Gastroesophageal sphincter (tissue), 4 donors: Measurements from ENCODE around the gene CDKAL1. TPM values are rescaled to one million over a fixed set of nuclear protein-coding genes. Genes with fewer than 3 reads are reported as not detected.

Source experiments
- ATAC-seq: fragments of 150-250 bp; one replicate; pipeline ENCODE4 v1.9.1; 2016; ENCODE audit warnings: mild to moderate bottlenecking, moderate library complexity
- H3K27ac ChIP-seq, 4 donors: fragments of 200-600 bp; sonication (generic) in 3 of 4; 1 replicate in 3 of 4; 2 replicates in 1 of 4; pipeline ENCODE4 v1.5.1; 2016 to 2019
- H3K27me3 ChIP-seq: fragments of 200-600 bp; sonication (generic); one replicate; pipeline ENCODE4 v1.5.1; 2019
- H3K36me3 ChIP-seq, 2 donors: fragments of 200-600 bp; sonication (generic); one replicate each; pipeline ENCODE4 v1.5.1; 2019; ENCODE audit warnings: control low read depth in 1 of 2
- H3K4me1 ChIP-seq, 3 donors: fragments of 200-600 bp; sonication (generic); 1 replicate in 2 of 3; 2 replicates in 1 of 3; pipeline ENCODE4 v1.5.1; 2016 to 2019; ENCODE audit warnings: control low read depth in 2 of 3
- H3K4me3 ChIP-seq, 2 donors: fragments of 200-600 bp; sonication (generic); one replicate each; pipeline ENCODE4 v1.5.1; 2019; ENCODE audit warnings: mild to moderate bottlenecking in 1 of 2, moderate library complexity in 1 of 2
- H3K9me3 ChIP-seq, 3 donors: fragments of 200-600 bp; sonication (generic); one replicate each; pipeline ENCODE4 v1.5.1; 2017 to 2019; ENCODE audit warnings: control low read depth in 2 of 3
- EP300 ChIP-seq: sonication (generic); formaldehyde crosslinking; IDR thresholded peaks from one replicate; pipeline ENCODE4 v1.6.1; 2017; ENCODE audit warnings: antibody characterized with exemption, mild to moderate bottlenecking
- POLR2A ChIP-seq, 2 donors: fragments of 450-650 bp; IDR thresholded peaks; one replicate each; pipeline ENCODE4 v1.6.1; 2017; ENCODE audit warnings: antibody characterized with exemption in 2 of 2, mild to moderate bottlenecking in 2 of 2, moderate library complexity in 1 of 2
- POLR2AphosphoS5 ChIP-seq: sonication (generic); formaldehyde crosslinking; IDR thresholded peaks from one replicate; pipeline ENCODE4 v1.6.1; 2017; ENCODE audit warnings: antibody characterized with exemption
- WGBS, 2 donors: methylation state at CpG; one replicate each; pipeline ENCODE4 v1.1.5; 2018; ENCODE audit warnings: low coverage in 1 of 2; 5-methylcytosine and 5-hydroxymethylcytosine counted together
- total RNA-seq, 4 donors: library from RNA; depleted of rRNA; stranded (reverse); fragments of >200 nt; gene quantifications; one replicate each; pipeline ENCODE4 v1.1.0, GENCODE V29; 2016
- TF ChIP-seq, protein P1 (sequence below), 4 experiments: fragments of 200-600 bp in 2 of 4; fragments of 450-650 bp in 2 of 4; sonication (generic) in 1 of 4; IDR thresholded peaks; one replicate each; pipeline ENCODE4 v1.5.1; 2017 to 2019; ENCODE audit warnings: antibody characterized with exemption in 4 of 4, mild to moderate bottlenecking in 2 of 4, moderate library complexity in 2 of 4

Gene CDKAL1
- total RNA-seq, 4 donors from 2014 or later = 10.9 to 17.9 (median 15.0) TPM

DNA sequence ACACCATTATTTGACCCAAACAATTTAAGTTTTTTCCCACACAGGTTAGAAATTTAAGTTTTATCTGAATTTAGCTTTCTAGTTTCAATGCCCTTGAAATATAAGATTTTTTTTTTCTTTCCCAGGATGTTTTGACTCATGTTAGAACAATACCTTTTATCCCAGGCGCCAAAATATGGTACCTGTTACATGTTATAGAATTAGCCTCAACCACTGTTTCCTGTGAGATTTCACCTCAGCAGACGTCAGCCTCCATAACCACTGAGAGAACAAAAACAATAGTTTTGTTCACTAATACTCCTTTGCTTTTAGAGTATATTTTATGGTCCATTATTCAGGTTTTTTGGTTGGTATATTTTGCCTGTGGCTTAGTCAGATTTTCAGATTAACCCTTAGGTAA lies 302.9 kb downstream of the CDKAL1 start:
- 91 to 100% methylated on average over 2 of the region's 2 CpGs for WGBS, 2 donors
- no peaks in the 10 kb centered on the region for H3K4me1 ChIP-seq
- H3K27ac ChIP-seq = no peak overlapping the region
- H3K4me3 ChIP-seq = no peak overlapping the region
- H3K9me3 ChIP-seq = no peaks in the 10 kb centered on the region
- TF ChIP-seq, protein P1, sequence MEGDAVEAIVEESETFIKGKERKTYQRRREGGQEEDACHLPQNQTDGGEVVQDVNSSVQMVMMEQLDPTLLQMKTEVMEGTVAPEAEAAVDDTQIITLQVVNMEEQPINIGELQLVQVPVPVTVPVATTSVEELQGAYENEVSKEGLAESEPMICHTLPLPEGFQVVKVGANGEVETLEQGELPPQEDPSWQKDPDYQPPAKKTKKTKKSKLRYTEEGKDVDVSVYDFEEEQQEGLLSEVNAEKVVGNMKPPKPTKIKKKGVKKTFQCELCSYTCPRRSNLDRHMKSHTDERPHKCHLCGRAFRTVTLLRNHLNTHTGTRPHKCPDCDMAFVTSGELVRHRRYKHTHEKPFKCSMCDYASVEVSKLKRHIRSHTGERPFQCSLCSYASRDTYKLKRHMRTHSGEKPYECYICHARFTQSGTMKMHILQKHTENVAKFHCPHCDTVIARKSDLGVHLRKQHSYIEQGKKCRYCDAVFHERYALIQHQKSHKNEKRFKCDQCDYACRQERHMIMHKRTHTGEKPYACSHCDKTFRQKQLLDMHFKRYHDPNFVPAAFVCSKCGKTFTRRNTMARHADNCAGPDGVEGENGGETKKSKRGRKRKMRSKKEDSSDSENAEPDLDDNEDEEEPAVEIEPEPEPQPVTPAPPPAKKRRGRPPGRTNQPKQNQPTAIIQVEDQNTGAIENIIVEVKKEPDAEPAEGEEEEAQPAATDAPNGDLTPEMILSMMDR (IDR thresholded peaks at IDR 0.05) = no peak
- no peak for TF ChIP-seq POLR2AphosphoS5
- no peak for TF ChIP-seq POLR2A (IDR thresholded peaks at IDR 0.05)
- TF ChIP-seq EP300 = no peak
- ATAC-seq = no peak
- no peaks in the 10 kb centered on the region for H3K27me3 ChIP-seq
- peaks cover 0 to 2% of the 10 kb centered on the region in 2 donors for H3K36me3 ChIP-seq

DNA sequence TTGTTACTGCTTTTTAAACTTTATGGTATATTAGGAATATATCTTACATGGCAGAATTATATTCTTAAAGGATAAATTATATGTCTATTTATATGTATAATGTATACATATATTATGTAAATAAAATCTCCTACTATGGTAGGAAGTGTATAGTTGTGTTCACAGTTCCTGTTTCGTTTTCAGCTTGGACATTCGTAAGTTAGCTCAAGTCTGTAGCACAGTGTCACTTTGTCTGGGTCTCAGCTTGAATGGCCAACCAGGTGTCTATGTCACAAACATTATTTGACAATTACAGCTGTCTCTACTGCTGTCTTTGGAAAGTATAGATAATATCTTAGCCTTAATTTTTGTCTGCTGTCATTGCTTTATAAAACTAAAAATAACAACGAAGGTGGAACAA lies 303.9 kb downstream of the CDKAL1 start:
- H3K4me1 ChIP-seq = no peaks in the 10 kb centered on the region
- 89 to 97% methylated on average over 3 of the region's 3 CpGs for WGBS, 2 donors
- peaks cover 0 to 2% of the 10 kb centered on the region in 2 donors for H3K36me3 ChIP-seq
- no peaks in the 10 kb centered on the region for H3K9me3 ChIP-seq
- H3K27me3 ChIP-seq = no peaks in the 10 kb centered on the region
- H3K4me3 ChIP-seq = no peak overlapping the region
- TF ChIP-seq EP300 (no peak), POLR2AphosphoS5 (no peak), POLR2A (IDR thresholded peaks at IDR 0.05) (no peak)
- TF ChIP-seq, protein P1 (IDR thresholded peaks at IDR 0.05) = no peak
- no peak overlapping the region for H3K27ac ChIP-seq
- no peak for ATAC-seq

- no peak for TF ChIP-seq EP300
- no peak for TF ChIP-seq POLR2AphosphoS5
- TF ChIP-seq, protein P1 (IDR thresholded peaks at IDR 0.05) = no peak
- TF ChIP-seq POLR2A (IDR thresholded peaks at IDR 0.05) = no peak
- ATAC-seq = no peak
- H3K4me3 ChIP-seq = no peak overlapping the region
- no peaks in the 10 kb centered on the region for H3K9me3 ChIP-seq
- H3K4me1 ChIP-seq = no peaks in the 10 kb centered on the region
- peaks cover 0 to 2% of the 10 kb centered on the region in 2 donors for H3K36me3 ChIP-seq
- no peak overlapping the region for H3K27ac ChIP-seq
- 88 to 95% methylated on average over 2 of the region's 2 CpGs for WGBS, 2 donors
- H3K27me3 ChIP-seq = no peaks in the 10 kb centered on the region
Measured at GRCh38 chr6:20839630-20840029, 305.4 kb downstream of the CDKAL1 start.

DNA sequence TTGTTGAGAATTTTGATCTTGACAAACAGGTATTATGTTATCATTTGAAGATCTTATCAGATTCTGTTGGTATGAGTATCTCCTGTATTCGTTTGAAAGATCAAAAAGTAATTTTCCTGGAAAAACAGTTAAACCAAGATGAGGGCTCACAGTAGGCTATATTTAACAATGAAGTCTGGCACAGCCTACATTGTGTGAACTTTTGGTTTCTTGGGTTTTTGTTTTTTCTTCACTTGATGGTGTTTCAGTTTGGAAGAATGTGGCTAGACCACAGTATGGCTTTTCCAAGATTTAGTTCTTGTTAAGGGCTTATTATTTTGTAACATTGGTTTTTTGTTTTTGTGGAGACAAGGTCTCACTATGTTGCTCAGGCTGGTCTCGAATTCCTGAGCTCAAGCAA lies 306.4 kb downstream of the CDKAL1 start:
- no peak for ATAC-seq
- Histone ChIP-seq H3K27me3 (no peaks in the 10 kb centered on the region), H3K4me3 (no peak overlapping the region), H3K9me3 (no peaks in the 10 kb centered on the region), H3K4me1 (no peaks in the 10 kb centered on the region), H3K27ac (no peak overlapping the region), H3K36me3 (peaks cover 0 to under 1% of the 10 kb centered on the region in 2 donors)
- 89 to 96% methylated on average over 2 of the region's 2 CpGs for WGBS, 2 donors
- TF ChIP-seq, protein P1 (IDR thresholded peaks at IDR 0.05) = no peak
- TF ChIP-seq EP300 (no peak), POLR2A (IDR thresholded peaks at IDR 0.05) (no peak), POLR2AphosphoS5 (no peak)

DNA sequence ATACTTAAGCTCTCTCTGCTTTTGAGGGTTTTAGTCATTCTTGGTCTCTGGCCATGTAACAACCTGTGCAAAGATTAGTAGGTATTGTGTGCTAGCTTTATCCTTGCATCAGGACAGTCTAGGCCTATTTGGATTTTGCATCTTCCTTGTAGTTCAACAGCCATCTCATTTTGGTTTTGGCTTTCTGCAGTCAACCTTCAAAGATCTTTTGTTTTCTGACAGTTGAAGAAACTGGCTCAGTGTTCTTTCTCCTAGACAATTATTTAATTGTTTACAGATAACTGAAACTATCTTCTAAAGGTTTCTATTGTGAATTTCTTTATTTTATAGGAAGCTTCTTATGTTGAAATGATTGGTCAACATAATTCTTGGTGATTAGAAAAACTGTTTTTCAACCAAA lies 307.5 kb downstream of the CDKAL1 start:
- Histone ChIP-seq H3K4me1 (no peaks in the 10 kb centered on the region), H3K27me3 (no peaks in the 10 kb centered on the region), H3K27ac (no peak overlapping the region), H3K9me3 (no peaks in the 10 kb centered on the region), H3K36me3 (no peaks in the 10 kb centered on the region), H3K4me3 (no peak overlapping the region)
- ATAC-seq = no peak
- TF ChIP-seq EP300 (no peak), POLR2A (IDR thresholded peaks at IDR 0.05) (no peak)
- TF ChIP-seq, protein P1 (IDR thresholded peaks at IDR 0.05) = no peak
